ENCODE data around the gene CYTH1. TPM values are rescaled to one million over a fixed set of nuclear protein-coding genes. Genes with fewer than 3 reads are reported as not detected.

CYTH1 gene
- total and polyA plus RNA-seq, 2 experiments from 2014 or later, result 10.4 to 11.7 TPM

GRCh38 chr17:78736526-78737079 lies 45.5 kb downstream of the CYTH1 start:
- WGBS, 2 experiments (ENCODE audit: low coverage in 1 of 2, low lambda C conversion rate in 2 of 2, missing lambda C conversion rate in 2 of 2), result 81 to 86% methylated on average over 15 of the region's 15 CpGs
- TF ChIP-seq EZH2 (IDR thresholded peaks at IDR 0.05; ENCODE audit: insufficient read depth, poor library complexity, severe bottlenecking) (no peak), EZH2phosphoT487 (IDR thresholded peaks at IDR 0.05; ENCODE audit: insufficient read depth, low read depth) (no peak)
- Histone ChIP-seq H3K4me2 (ENCODE audit: unreplicated experiment) (peak overlapping the region; percentile 44), H3K27me3 (replicated peaks; ENCODE audit: insufficient read depth) (no peaks in the 10 kb centered on the region), H3K9me3 (ENCODE audit: low read depth) (no peaks in the 10 kb centered on the region), H2AFZ (no peak overlapping the region), H3K9me2 (ENCODE audit: insufficient read depth) (no peaks in the 10 kb centered on the region), H3K4me1 (ENCODE audit: insufficient read depth) (peaks cover 31% of the 10 kb centered on the region), H3K79me2 (ENCODE audit: insufficient read depth) (peaks cover 95% of the 10 kb centered on the region), H3F3A (ENCODE audit: insufficient read depth) (peaks cover 13% of the 10 kb centered on the region), H3K9ac (no peak overlapping the region), H4K20me1 (ENCODE audit: insufficient read depth) (no peaks in the 10 kb centered on the region; the same call in 1 of the 2 replicates), H3K27ac (peak overlapping the region; percentile 31), H3K36me3 (ENCODE audit: low read depth) (no peaks in the 10 kb centered on the region), H3K4me3 (0 out of 2 replicates have a peak overlapping the region, but pooled peaks have one; percentile 8)
- DNase-seq, result no peak
- in situ Hi-C loops (cut with MboI), result loop anchor here (10.0 kb wide), 1 partner anchor 58 kb away; no protein-coding TSS in a partner anchor

- peaks cover 13% of the 10 kb centered on the region for H3F3A ChIP-seq (ENCODE audit: insufficient read depth)
- peak; percentile 47 for DNase-seq
- no peak overlapping the region for H2AFZ ChIP-seq
- no peak overlapping the region for H3K9ac ChIP-seq
- 0 out of 2 replicates have a peak overlapping the region, but pooled peaks have one; percentile 8 for H3K4me3 ChIP-seq
- H3K9me2 ChIP-seq (ENCODE audit: insufficient read depth), result no peaks in the 10 kb centered on the region
- in situ Hi-C loops (cut with MboI), result loop anchor here (10.0 kb wide), 1 partner anchor 59 kb away; no protein-coding TSS in a partner anchor
- H3K4me1 ChIP-seq (ENCODE audit: insufficient read depth), result peaks cover 31% of the 10 kb centered on the region
- WGBS, 2 experiments (ENCODE audit: low coverage in 1 of 2, low lambda C conversion rate in 2 of 2, missing lambda C conversion rate in 2 of 2), result 67 to 72% methylated on average over 6 of the region's 6 CpGs
- no peaks in the 10 kb centered on the region; the same call in 1 of the 2 replicates for H4K20me1 ChIP-seq (ENCODE audit: insufficient read depth)
- H3K27me3 ChIP-seq (replicated peaks; ENCODE audit: insufficient read depth), result no peaks in the 10 kb centered on the region
- no peaks in the 10 kb centered on the region for H3K9me3 ChIP-seq (ENCODE audit: low read depth)
- peaks cover 95% of the 10 kb centered on the region for H3K79me2 ChIP-seq (ENCODE audit: insufficient read depth)
- H3K27ac ChIP-seq, result peak overlapping the region; percentile 31
- TF ChIP-seq EZH2phosphoT487 (IDR thresholded peaks at IDR 0.05; ENCODE audit: insufficient read depth, low read depth) (no peak), EZH2 (IDR thresholded peaks at IDR 0.05; ENCODE audit: insufficient read depth, poor library complexity, severe bottlenecking) (no peak)
- H3K4me2 ChIP-seq (ENCODE audit: unreplicated experiment), result peak overlapping the region; percentile 44
- no peaks in the 10 kb centered on the region for H3K36me3 ChIP-seq (ENCODE audit: low read depth)
These were observed 46.1 kb downstream of the CYTH1 start for GRCh38 chr17:78735832-78736525.

- WGBS, 2 experiments (ENCODE audit: low coverage in 1 of 2, low lambda C conversion rate in 2 of 2, missing lambda C conversion rate in 2 of 2), result 85 to 89% methylated on average over 16 of the region's 16 CpGs
- peak overlapping the region; percentile 44 for H3K4me2 ChIP-seq (ENCODE audit: unreplicated experiment)
These were observed 47.1 kb downstream of the CYTH1 start for GRCh38 chr17:78734793-78735641.

GRCh38 chr17:78732354-78732753 lies 49.7 kb downstream of the CYTH1 start:
- TF ChIP-seq EZH2phosphoT487 (IDR thresholded peaks at IDR 0.05; ENCODE audit: insufficient read depth, low read depth) (no peak), EZH2 (IDR thresholded peaks at IDR 0.05; ENCODE audit: insufficient read depth, poor library complexity, severe bottlenecking) (no peak)
- in situ Hi-C loops (cut with MboI), result loop anchor here (10.0 kb wide), 1 partner anchor 62 kb away; no protein-coding TSS in a partner anchor
- peaks cover 5% of the 10 kb centered on the region; the same call in 1 of the 2 replicates for H4K20me1 ChIP-seq (ENCODE audit: insufficient read depth)

More at GRCh38 chr17:78734793-78735641, 47.1 kb downstream of the CYTH1 start:
- Histone ChIP-seq H2AFZ (no peak overlapping the region), H3K79me2 (ENCODE audit: insufficient read depth) (peaks cover 92% of the 10 kb centered on the region), H3K9me3 (ENCODE audit: low read depth) (no peaks in the 10 kb centered on the region), H3K4me3 (no peak overlapping the region), H3K9ac (no peak overlapping the region), H3K36me3 (ENCODE audit: low read depth) (no peaks in the 10 kb centered on the region), H4K20me1 (ENCODE audit: insufficient read depth) (no peaks in the 10 kb centered on the region; the same call in 1 of the 2 replicates), H3K27me3 (replicated peaks; ENCODE audit: insufficient read depth) (no peaks in the 10 kb centered on the region), H3K4me1 (ENCODE audit: insufficient read depth) (peaks cover 31% of the 10 kb centered on the region), H3K9me2 (ENCODE audit: insufficient read depth) (no peaks in the 10 kb centered on the region), H3K27ac (no peak overlapping the region), H3F3A (ENCODE audit: insufficient read depth) (peaks cover 13% of the 10 kb centered on the region)
- DNase-seq, result no peak
- TF ChIP-seq EZH2phosphoT487 (IDR thresholded peaks at IDR 0.05; ENCODE audit: insufficient read depth, low read depth) (no peak), EZH2 (IDR thresholded peaks at IDR 0.05; ENCODE audit: insufficient read depth, poor library complexity, severe bottlenecking) (no peak)
- in situ Hi-C loops (cut with MboI), result loop anchor here (10.0 kb wide), 1 partner anchor 60 kb away; no protein-coding TSS in a partner anchor

More at GRCh38 chr17:78732354-78732753, 49.7 kb downstream of the CYTH1 start:
- no peak for DNase-seq
- Histone ChIP-seq H3K79me2 (ENCODE audit: insufficient read depth) (peaks cover 95% of the 10 kb centered on the region), H3K4me2 (ENCODE audit: unreplicated experiment) (no peak overlapping the region), H3K4me3 (no peak overlapping the region), H3K27ac (no peak overlapping the region), H3F3A (ENCODE audit: insufficient read depth) (peaks cover 13% of the 10 kb centered on the region), H3K27me3 (replicated peaks; ENCODE audit: insufficient read depth) (no peaks in the 10 kb centered on the region), H3K36me3 (ENCODE audit: low read depth) (no peaks in the 10 kb centered on the region), H3K9ac (no peak overlapping the region), H3K9me3 (ENCODE audit: low read depth) (no peaks in the 10 kb centered on the region), H3K4me1 (ENCODE audit: insufficient read depth) (peaks cover 23% of the 10 kb centered on the region), H2AFZ (no peak overlapping the region), H3K9me2 (ENCODE audit: insufficient read depth) (no peaks in the 10 kb centered on the region)
- 93 to 100% methylated on average over 1 of the region's 1 CpG for WGBS, 2 experiments (ENCODE audit: low coverage in 1 of 2, low lambda C conversion rate in 2 of 2, missing lambda C conversion rate in 2 of 2)

Measured in GM23248 (cell line).